Coronary artery (tissue), 2 donors: ENCODE results near the gene ARL2.
A peak's percentile ranks its signal among the peaks of the same experiment; 100 is the strongest.
"Not testable (repeated sequence)": the region's sequence is repeated elsewhere in the genome, so short reads cannot be mapped to it uniquely, and the experiment has no call there.

Experiments used
- DNase-seq: peaks from one replicate; pipeline ENCODE4 v3.0.0-alpha.2; 2017; ENCODE audit warnings: low spot score
- H3K27ac ChIP-seq, 2 donors: fragments of 200-600 bp; sonication (generic); one replicate each; pipeline ENCODE4 v1.5.1; 2016 to 2019
- H3K4me3 ChIP-seq: fragments of 200-600 bp; sonication (generic); 2 replicates; pipeline ENCODE4 v1.5.1; 2016; ENCODE audit warnings: mild to moderate bottlenecking, moderate library complexity
- CTCF ChIP-seq: fragments of 200-600 bp; sonication (generic); IDR thresholded peaks from one replicate; pipeline ENCODE4 v1.5.1; 2019; ENCODE audit warnings: antibody characterized with exemption

The ARL2 gene

GRCh38 chr11:64976651-64977050 lies 37.3 kb upstream of the ARL2 start:
- DNase-seq: no peak
- Histone ChIP-seq H3K4me3 (no peak overlapping the region), H3K27ac (no peak overlapping the region)
- no peak for TF ChIP-seq CTCF

- not testable (repeated sequence) for H3K4me3 ChIP-seq, DNase-seq, H3K27ac ChIP-seq
Observed at GRCh38 chr11:64983339-64983738, 30.6 kb upstream of the ARL2 start.

- Histone ChIP-seq H3K27ac (no peak overlapping the region), H3K4me3 (no peak overlapping the region)
- TF ChIP-seq CTCF: no peak
- DNase-seq: no peak
Observed at GRCh38 chr11:64987998-64988854, 25.7 kb upstream of the ARL2 start.

- peak overlapping the region; percentile 20 for H3K4me3 ChIP-seq
- H3K27ac ChIP-seq: peak overlapping the region in 1 of 2 donors; percentile 22
- DNase-seq: no peak
- no peak for TF ChIP-seq CTCF
Observed at GRCh38 chr11:64989416-64989815, 24.5 kb upstream of the ARL2 start.

- peak overlapping the region; percentile 20 for H3K4me3 ChIP-seq
Observed at GRCh38 chr11:64990222-64990923, 23.6 kb upstream of the ARL2 start.

GRCh38 chr11:64994318-64994717 lies 19.6 kb upstream of the ARL2 start:
- TF ChIP-seq CTCF: no peak
- DNase-seq: no peak
- Histone ChIP-seq H3K4me3 (no peak overlapping the region), H3K27ac (no peak overlapping the region)

More at GRCh38 chr11:64990222-64990923, 23.6 kb upstream of the ARL2 start:
- H3K27ac ChIP-seq: no peak overlapping the region
- no peak for TF ChIP-seq CTCF
- no peak for DNase-seq

GRCh38 chr11:64996327-64996709 lies 17.6 kb upstream of the ARL2 start:
- Histone ChIP-seq H3K4me3 (peak overlapping the region; percentile 74), H3K27ac (peak overlapping the region; percentile 73 to 84)
- no peak for TF ChIP-seq CTCF
- no peak for DNase-seq
